Hepatocyte (in vitro differentiated cells): ENCODE measurements around the gene GABARAPL1. TPM values are rescaled to one million over a fixed set of nuclear protein-coding genes. Genes with fewer than 3 reads are reported as not detected.
"Not testable (repeated sequence)": the region's sequence is repeated elsewhere in the genome, so short reads cannot be mapped to it uniquely, and the experiment has no call there.

Source experiments
- DNase-seq: peaks from one replicate; pipeline ENCODE4 v3.0.0-alpha.2; 2016; ENCODE audit warnings: low spot score
- H2AFZ ChIP-seq: fragments of 200-600 bp; sonication (generic); 2 replicates; pipeline ENCODE4 v1.6.0; 2016; ENCODE audit warnings: antibody characterized with exemption, mild to moderate bottlenecking
- H3K27ac ChIP-seq: fragments of 200-600 bp; sonication (generic); 2 replicates; pipeline ENCODE4 v1.5.1; 2016; ENCODE audit warnings: mild to moderate bottlenecking
- H3K27me3 ChIP-seq: fragments of 200-600 bp; sonication (generic); 2 replicates; pipeline ENCODE4 v1.6.1; 2016
- H3K36me3 ChIP-seq: fragments of 200-600 bp; sonication (generic); replicated peaks from 2 replicates; pipeline ENCODE4 v1.5.1; 2016; ENCODE audit warnings: low read depth; ENCODE audit not compliant: insufficient read depth
- H3K4me1 ChIP-seq: fragments of 200-600 bp; sonication (generic); 2 replicates; pipeline ENCODE4 v1.5.1; 2016; ENCODE audit warnings: mild to moderate bottlenecking, moderate library complexity; ENCODE audit not compliant: insufficient read depth
- H3K4me2 ChIP-seq: fragments of 200-600 bp; sonication (generic); 2 replicates; pipeline ENCODE4 v1.6.0; 2016
- H3K4me3 ChIP-seq: fragments of 200-600 bp; sonication (generic); 2 replicates; pipeline ENCODE4 v1.5.1; 2016; ENCODE audit warnings: mild to moderate bottlenecking
- H3K79me2 ChIP-seq: fragments of 200-600 bp; sonication (generic); 2 replicates; pipeline ENCODE4 v1.6.0; 2017; ENCODE audit warnings: mild to moderate bottlenecking
- H3K9me2 ChIP-seq: fragments of 200-600 bp; sonication (generic); replicated peaks from 2 replicates; pipeline ENCODE4 v1.6.0; 2017; ENCODE audit warnings: mild to moderate bottlenecking; ENCODE audit not compliant: insufficient read depth
- H3K9me3 ChIP-seq: fragments of 200-600 bp; sonication (generic); 2 replicates; pipeline ENCODE4 v1.5.1; 2016; ENCODE audit warnings: low read depth, mild to moderate bottlenecking
- H4K20me1 ChIP-seq: fragments of 200-600 bp; sonication (generic); 2 replicates; pipeline ENCODE4 v1.6.0; 2016; ENCODE audit warnings: mild to moderate bottlenecking; ENCODE audit not compliant: insufficient read depth, poor library complexity, severe bottlenecking
- EZH2 ChIP-seq: fragments of 200-600 bp; sonication (generic); IDR thresholded peaks from 2 replicates; pipeline ENCODE4 v1.6.1; 2016; ENCODE audit warnings: antibody characterized with exemption, mild to moderate bottlenecking, borderline replicate concordance
- EZH2phosphoT487 ChIP-seq: fragments of 200-600 bp; sonication (generic); IDR thresholded peaks from one replicate; pipeline ENCODE4 v1.6.1; 2018; ENCODE audit warnings: antibody characterized with exemption, mild to moderate bottlenecking, low read depth, moderate library complexity; ENCODE audit not compliant: unreplicated experiment, severe bottlenecking
- WGBS: methylation state at CpG from one replicate; pipeline ENCODE4 v1.1.6; 2016; ENCODE audit warnings: low lambda C conversion rate; ENCODE audit errors: missing lambda C conversion rate; 5-methylcytosine and 5-hydroxymethylcytosine counted together
- polyA plus RNA-seq: library from polyadenylated mRNA; unstranded; fragments of >200 nt; fragmentation: Nextera tagmentation; extraction: Ambion mirVana; gene quantifications from 2 replicates; pipeline ENCODE4 v1.2.1, GENCODE V29; 2016
- total RNA-seq: library from RNA; depleted of rRNA; stranded (reverse); fragments of >200 nt; gene quantifications from 2 replicates; pipeline ENCODE4 v1.2.3, GENCODE V29; 2014
- TF ChIP-seq, protein P1 (sequence below): fragments of 200-600 bp; sonication (generic); IDR thresholded peaks from 2 replicates; pipeline ENCODE4 v1.5.1; 2016; ENCODE audit warnings: antibody characterized with exemption, mild to moderate bottlenecking; ENCODE audit not compliant: poor library complexity

The GABARAPL1 gene
- total and polyA plus RNA-seq, 2 experiments from 2014 or later = 77.7 to 93.5 TPM

DNA sequence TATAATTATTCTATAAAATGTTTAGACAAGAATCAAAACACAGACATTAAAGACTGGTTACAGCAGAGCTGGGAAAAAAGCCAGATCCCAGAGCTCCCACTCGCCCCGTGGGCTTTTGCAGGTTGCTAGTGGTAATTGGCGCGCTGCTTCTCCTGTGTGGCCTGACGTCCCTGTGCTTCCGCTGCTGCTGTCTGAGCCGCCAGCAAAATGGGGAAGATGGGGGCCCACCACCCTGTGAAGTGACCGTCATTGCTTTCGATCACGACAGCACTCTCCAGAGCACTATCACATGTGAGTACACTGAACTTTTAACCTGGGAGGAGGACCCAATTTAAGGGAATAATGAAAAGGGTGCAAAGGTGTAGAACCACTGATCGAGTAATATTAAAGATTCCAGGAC, 26.4 kb upstream of the GABARAPL1 start:
- Histone ChIP-seq H3K27ac (no peak overlapping the region), H3K9me2 (no peaks in the 10 kb centered on the region), H2AFZ (no peak overlapping the region), H3K79me2 (no peaks in the 10 kb centered on the region), H3K4me3 (no peak overlapping the region), H3K9me3 (no peaks in the 10 kb centered on the region), H3K27me3 (no peaks in the 10 kb centered on the region), H3K4me2 (no peak overlapping the region), H3K4me1 (no peaks in the 10 kb centered on the region), H4K20me1 (no peaks in the 10 kb centered on the region), H3K36me3 (no peaks in the 10 kb centered on the region)
- 84% methylated on average over 11 of the region's 11 CpGs for WGBS
- no peak for TF ChIP-seq EZH2phosphoT487
- TF ChIP-seq, protein P1, sequence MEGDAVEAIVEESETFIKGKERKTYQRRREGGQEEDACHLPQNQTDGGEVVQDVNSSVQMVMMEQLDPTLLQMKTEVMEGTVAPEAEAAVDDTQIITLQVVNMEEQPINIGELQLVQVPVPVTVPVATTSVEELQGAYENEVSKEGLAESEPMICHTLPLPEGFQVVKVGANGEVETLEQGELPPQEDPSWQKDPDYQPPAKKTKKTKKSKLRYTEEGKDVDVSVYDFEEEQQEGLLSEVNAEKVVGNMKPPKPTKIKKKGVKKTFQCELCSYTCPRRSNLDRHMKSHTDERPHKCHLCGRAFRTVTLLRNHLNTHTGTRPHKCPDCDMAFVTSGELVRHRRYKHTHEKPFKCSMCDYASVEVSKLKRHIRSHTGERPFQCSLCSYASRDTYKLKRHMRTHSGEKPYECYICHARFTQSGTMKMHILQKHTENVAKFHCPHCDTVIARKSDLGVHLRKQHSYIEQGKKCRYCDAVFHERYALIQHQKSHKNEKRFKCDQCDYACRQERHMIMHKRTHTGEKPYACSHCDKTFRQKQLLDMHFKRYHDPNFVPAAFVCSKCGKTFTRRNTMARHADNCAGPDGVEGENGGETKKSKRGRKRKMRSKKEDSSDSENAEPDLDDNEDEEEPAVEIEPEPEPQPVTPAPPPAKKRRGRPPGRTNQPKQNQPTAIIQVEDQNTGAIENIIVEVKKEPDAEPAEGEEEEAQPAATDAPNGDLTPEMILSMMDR = no peak
- no peak for TF ChIP-seq EZH2
- DNase-seq = no peak

DNA sequence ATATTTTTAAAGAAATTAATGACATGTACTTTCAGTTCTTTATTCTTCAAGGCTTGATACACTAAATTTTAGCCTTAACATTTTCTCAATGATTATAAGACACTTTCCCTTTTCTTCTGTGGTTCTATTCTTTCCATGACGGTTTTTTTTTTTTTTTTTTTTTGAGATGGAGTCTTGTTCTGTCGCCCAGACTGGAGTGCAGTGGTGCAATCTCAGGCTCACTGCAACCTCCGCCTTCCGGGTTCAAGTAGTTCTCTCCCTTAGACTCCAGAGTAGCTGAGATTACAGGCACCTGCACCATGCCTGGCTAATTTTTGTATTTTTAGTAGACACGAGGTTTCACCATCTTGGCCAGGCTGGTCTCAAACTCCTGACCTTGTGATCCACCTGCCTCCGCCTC, 25.7 kb upstream of the GABARAPL1 start:
- DNase-seq, H4K20me1 ChIP-seq, H3K9me2 ChIP-seq, H3K79me2 ChIP-seq, H3K4me1 ChIP-seq, H2AFZ ChIP-seq, H3K36me3 ChIP-seq, H3K27ac ChIP-seq, H3K9me3 ChIP-seq, H3K4me3 ChIP-seq, H3K27me3 ChIP-seq, H3K4me2 ChIP-seq: not testable (repeated sequence)
- 96% methylated on average over 6 of the region's 6 CpGs for WGBS

DNA sequence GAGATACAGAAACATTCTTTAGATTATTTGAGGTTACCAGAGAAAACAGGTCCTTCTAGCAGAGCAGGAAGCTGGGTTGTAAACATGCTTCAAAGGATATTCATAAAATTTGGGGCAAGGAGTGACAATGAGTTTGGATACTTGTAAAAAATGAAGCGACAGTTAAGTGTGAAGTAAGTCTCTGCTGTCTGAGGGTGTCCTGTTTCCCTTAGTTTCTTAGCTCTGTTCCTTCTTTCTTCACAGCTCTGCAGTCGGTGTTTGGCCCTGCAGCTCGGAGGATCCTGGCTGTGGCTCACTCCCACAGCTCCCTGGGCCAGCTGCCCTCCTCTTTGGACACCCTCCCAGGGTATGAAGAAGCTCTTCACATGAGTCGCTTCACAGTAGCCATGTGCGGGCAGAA, 23.0 kb upstream of the GABARAPL1 start:
- Histone ChIP-seq H3K27me3 (no peaks in the 10 kb centered on the region), H3K4me2 (no peak overlapping the region), H2AFZ (no peak overlapping the region), H3K9me3 (no peaks in the 10 kb centered on the region), H3K9me2 (no peaks in the 10 kb centered on the region), H3K27ac (no peak overlapping the region), H3K4me1 (no peaks in the 10 kb centered on the region), H3K36me3 (no peaks in the 10 kb centered on the region), H3K4me3 (no peak overlapping the region), H3K79me2 (no peaks in the 10 kb centered on the region), H4K20me1 (no peaks in the 10 kb centered on the region)
- DNase-seq = no peak
- 66% methylated on average over 5 of the region's 5 CpGs for WGBS
- TF ChIP-seq, protein P1 = no peak
- TF ChIP-seq EZH2 (no peak), EZH2phosphoT487 (no peak)

DNA sequence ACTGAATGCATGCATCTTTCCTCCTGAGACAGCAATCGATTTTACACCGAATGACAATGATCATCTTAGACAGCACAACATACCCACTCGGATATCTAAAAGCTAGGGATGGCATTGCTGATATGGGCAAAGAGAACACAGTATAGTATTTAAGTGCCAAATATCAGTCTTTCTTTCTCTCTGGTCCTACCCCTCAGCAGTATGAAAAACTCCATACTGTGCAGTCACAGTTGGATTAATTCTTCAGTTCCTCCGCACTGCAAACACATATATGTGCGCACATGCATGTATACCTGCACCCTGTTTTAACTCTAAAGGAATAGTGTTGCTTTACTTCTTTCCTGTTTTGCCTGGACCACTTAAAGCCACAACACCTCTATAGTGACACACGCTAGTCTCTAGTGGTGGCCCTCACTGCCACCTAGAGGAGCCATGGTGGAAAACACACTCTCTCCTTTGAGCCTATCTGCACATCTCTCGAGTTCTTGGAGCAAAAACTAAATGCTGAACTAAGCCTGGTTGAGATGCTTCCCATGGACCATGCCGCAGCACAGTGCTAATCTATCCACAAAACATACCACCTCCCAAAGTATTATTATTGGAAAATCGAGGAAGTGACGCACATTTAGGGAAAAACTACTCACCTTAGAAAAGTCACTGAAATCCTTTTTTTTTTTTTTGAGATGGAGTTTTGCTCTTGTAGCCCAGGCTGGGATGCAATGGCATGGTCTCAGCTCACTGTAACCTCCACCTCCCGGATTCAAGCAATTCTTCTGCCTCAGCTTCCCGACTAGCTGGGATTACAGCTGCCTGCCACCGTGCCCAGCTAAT, 21.9 kb upstream of the GABARAPL1 start:
- WGBS = 51% methylated on average over 13 of the region's 13 CpGs
- H3K36me3 ChIP-seq = no peaks in the 10 kb centered on the region
- H3K9me3 ChIP-seq = no peaks in the 10 kb centered on the region
- no peak overlapping the region for H3K4me2 ChIP-seq
- no peaks in the 10 kb centered on the region for H4K20me1 ChIP-seq
- no peaks in the 10 kb centered on the region for H3K79me2 ChIP-seq
- DNase-seq = peak; percentile 80
- TF ChIP-seq, protein P1 = peak; percentile 67
- no peak for TF ChIP-seq EZH2phosphoT487
- no peak overlapping the region for H3K27ac ChIP-seq
- H2AFZ ChIP-seq = no peak overlapping the region
- H3K27me3 ChIP-seq = no peaks in the 10 kb centered on the region
- no peaks in the 10 kb centered on the region for H3K4me1 ChIP-seq
- no peak overlapping the region for H3K4me3 ChIP-seq
- no peaks in the 10 kb centered on the region for H3K9me2 ChIP-seq
